ENCODE measurements around the gene ADSS2. TPM values are rescaled to one million over a fixed set of nuclear protein-coding genes. Genes with fewer than 3 reads are reported as not detected.

ADSS2 gene
- total RNA-seq, 1 experiment from 2014 or later = 46.2 TPM

DNA sequence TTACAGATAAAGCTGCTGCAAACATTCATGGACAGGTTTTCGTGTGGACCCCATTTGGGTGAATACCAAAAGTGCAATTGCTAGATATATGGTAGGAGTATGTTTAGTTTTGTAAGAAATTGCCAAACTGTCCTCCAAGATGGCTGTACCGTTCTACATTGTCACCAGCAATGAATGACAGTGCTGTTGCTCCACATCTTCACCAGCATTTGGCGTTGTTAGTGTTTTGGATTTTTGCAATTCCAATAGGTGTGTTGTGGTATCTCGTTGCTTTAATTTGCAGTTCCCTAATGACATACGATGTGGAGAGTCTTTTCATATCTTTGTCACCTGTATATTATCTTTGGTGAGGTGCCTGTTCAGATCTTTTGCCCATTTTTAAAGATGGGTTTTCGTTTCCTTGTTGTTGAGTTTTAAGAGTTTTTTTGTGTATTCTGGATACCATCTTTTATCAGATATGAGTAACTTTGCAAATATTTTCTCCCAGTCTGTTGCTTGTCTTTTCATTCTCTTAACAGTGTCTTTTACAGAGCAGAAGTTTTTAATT lies 21.4 kb upstream of the ADSS2 start:
- ChIA-PET CTCF (no interaction called here), POLR2A (no interaction called here), RAD21 (ENCODE audit: low non-redundant PET in 1 of 2, low total read pairs in 2 of 2, uncharacterized antibody in 2 of 2, unreplicated experiment in 2 of 2) (no interaction called here)
- TF ChIP-seq EGR1 (IDR thresholded peaks at IDR 0.05; ENCODE audit: low read depth) (no peak), JUND (IDR thresholded peaks at IDR 0.05) (no peak), SIN3A (IDR thresholded peaks at IDR 0.05; ENCODE audit: low read depth) (no peak), ELF1 (IDR thresholded peaks at IDR 0.05; ENCODE audit: borderline replicate concordance, low read depth) (no peak), ZNF274 (IDR thresholded peaks at IDR 0.05; ENCODE audit: low read depth, low read length) (no peak), ZFX (IDR thresholded peaks at IDR 0.05) (no peak), SRF (IDR thresholded peaks at IDR 0.05; ENCODE audit: low read depth) (no peak), FOSL1 (IDR thresholded peaks at IDR 0.05; ENCODE audit: low read depth) (no peak), CEBPB (IDR thresholded peaks at IDR 0.05; ENCODE audit: low read depth) (no peak)
- TF ChIP-seq, protein P1, sequence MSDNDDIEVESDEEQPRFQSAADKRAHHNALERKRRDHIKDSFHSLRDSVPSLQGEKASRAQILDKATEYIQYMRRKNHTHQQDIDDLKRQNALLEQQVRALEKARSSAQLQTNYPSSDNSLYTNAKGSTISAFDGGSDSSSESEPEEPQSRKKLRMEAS (IDR thresholded peaks at IDR 0.05) = no peak
- intact Hi-C loops (cut with micrococcal nuclease) = no loop called here
- DNase-seq (ENCODE audit: low read depth, low spot score) (no peak), ATAC-seq (no peak)
- Histone ChIP-seq H3K4me2 (ENCODE audit: low read length) (no peak overlapping the region), H3K27me3 (ENCODE audit: insufficient read depth, low read length) (no peaks in the 10 kb centered on the region), H4K20me1 (ENCODE audit: insufficient read depth) (no peaks in the 10 kb centered on the region), H3K9ac (ENCODE audit: low read length) (no peak overlapping the region), H3K27ac (ENCODE audit: low read depth, low read length) (no peak overlapping the region), H3K9me2 (ENCODE audit: insufficient read depth) (no peaks in the 10 kb centered on the region), H3K9me3 (ENCODE audit: control insufficient read depth in 1 of 2, insufficient read depth in 1 of 2, low read depth in 1 of 2, low read length in 2 of 2) (no peaks in the 10 kb centered on the region), H2AFZ (ENCODE audit: low read depth, low read length, poor library complexity, severe bottlenecking) (no peak overlapping the region), H3K79me2 (ENCODE audit: insufficient read depth, low read length) (no peaks in the 10 kb centered on the region), H3K4me3 (replicated peaks in 1 of 2; ENCODE audit: low read depth in 1 of 2, low read length in 2 of 2) (no peak overlapping the region), H3K36me3 (ENCODE audit: control insufficient read depth in 1 of 2, insufficient read depth in 2 of 2, low read length in 2 of 2) (no peaks in the 10 kb centered on the region), H3K4me1 (ENCODE audit: control insufficient read depth in 1 of 2, insufficient read depth in 2 of 2, low read length in 2 of 2) (no peaks in the 10 kb centered on the region)
- no TSS peak for BruUV-seq (replicated peaks)

DNA sequence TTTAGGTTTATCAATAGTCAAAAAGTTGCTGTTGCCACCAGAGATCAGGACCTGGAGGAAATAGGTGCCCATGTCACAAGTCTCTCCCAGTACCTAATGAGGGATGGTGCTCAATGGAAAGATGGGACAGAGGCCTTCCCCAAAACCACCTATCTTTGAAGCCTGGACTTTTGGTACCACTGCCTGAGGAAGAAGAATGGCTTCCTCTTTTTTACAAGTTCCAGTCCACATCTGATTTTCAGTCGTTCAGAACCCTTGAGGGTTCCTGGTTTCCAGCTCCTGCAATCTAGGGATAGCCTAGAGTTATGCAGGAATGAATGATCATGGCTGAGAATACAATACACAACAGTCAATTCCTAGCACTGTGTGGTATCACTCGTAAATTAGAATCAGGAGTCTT lies 15.0 kb upstream of the ADSS2 start:
- H2AFZ ChIP-seq (ENCODE audit: low read depth, low read length, poor library complexity, severe bottlenecking) = no peak overlapping the region
- H3K9me3 ChIP-seq (ENCODE audit: control insufficient read depth in 1 of 2, insufficient read depth in 1 of 2, low read depth in 1 of 2, low read length in 2 of 2) = no peaks in the 10 kb centered on the region
- no TSS peak for BruUV-seq (replicated peaks)

More for the DNA sequence above, 15.0 kb upstream of the ADSS2 start:
- ChIA-PET CTCF (no interaction called here), RAD21 (ENCODE audit: low non-redundant PET in 1 of 2, low total read pairs in 2 of 2, uncharacterized antibody in 2 of 2, unreplicated experiment in 2 of 2) (no interaction called here), POLR2A (no interaction called here)
- no peak overlapping the region for H3K27ac ChIP-seq (ENCODE audit: low read depth, low read length)
- no peak overlapping the region for H3K4me2 ChIP-seq (ENCODE audit: low read length)
- H3K9ac ChIP-seq (ENCODE audit: low read length) = no peak overlapping the region
- H3K4me3 ChIP-seq (replicated peaks in 1 of 2; ENCODE audit: low read depth in 1 of 2, low read length in 2 of 2) = no peak overlapping the region
- intact Hi-C loops (cut with micrococcal nuclease) = no loop called here
- H3K4me1 ChIP-seq (ENCODE audit: control insufficient read depth in 1 of 2, insufficient read depth in 2 of 2, low read length in 2 of 2) = no peaks in the 10 kb centered on the region
- H3K9me2 ChIP-seq (ENCODE audit: insufficient read depth) = no peaks in the 10 kb centered on the region
- no peak for ATAC-seq
- no peak for TF ChIP-seq SIN3A (IDR thresholded peaks at IDR 0.05; ENCODE audit: low read depth)
- no peak for TF ChIP-seq EZH2phosphoT487 (IDR thresholded peaks at IDR 0.05; ENCODE audit: borderline replicate concordance)
- no peak for TF ChIP-seq FOSL1 (IDR thresholded peaks at IDR 0.05; ENCODE audit: low read depth)
- TF ChIP-seq POLR2AphosphoS5 (IDR thresholded peaks at IDR 0.05; ENCODE audit: low read depth, low read length) = no peak
- TF ChIP-seq ELF1 (IDR thresholded peaks at IDR 0.05; ENCODE audit: borderline replicate concordance, low read depth) = no peak
- no peak for TF ChIP-seq CBX3 (IDR thresholded peaks at IDR 0.05; ENCODE audit: low read depth)
- no peak for DNase-seq (ENCODE audit: low read depth, low spot score)
- H3K27me3 ChIP-seq (ENCODE audit: insufficient read depth, low read length) = no peaks in the 10 kb centered on the region
- H4K20me1 ChIP-seq (ENCODE audit: insufficient read depth) = no peaks in the 10 kb centered on the region
- no peaks in the 10 kb centered on the region for H3K36me3 ChIP-seq (ENCODE audit: control insufficient read depth in 1 of 2, insufficient read depth in 2 of 2, low read length in 2 of 2)
- H3K79me2 ChIP-seq (ENCODE audit: insufficient read depth, low read length) = no peaks in the 10 kb centered on the region

Measured in HCT116 (cell line).